Endothelial cell of umbilical vein (primary cell): ENCODE measurements around the gene IDI2.

ENCODE experiments used
- CTCF ChIP-seq, 2 donors: IDR thresholded peaks; 1 replicate in 1 of 2; 2 replicates in 1 of 2; pipeline ENCODE4 v1.5.1; 2011; ENCODE audit warnings: low read length in 2 of 2, mild to moderate bottlenecking in 2 of 2, moderate library complexity in 2 of 2, control low read depth in 1 of 2, inconsistent platforms in 1 of 2, low read depth in 1 of 2; ENCODE audit not compliant: insufficient read depth in 1 of 2; ENCODE audit errors: extremely low read depth in 1 of 2
- EZH2 ChIP-seq: IDR thresholded peaks from 2 replicates; pipeline ENCODE4 v1.6.1; 2012; ENCODE audit warnings: borderline replicate concordance, low read depth, mild to moderate bottlenecking, moderate library complexity, low read length, inconsistent platforms; ENCODE audit not compliant: severe bottlenecking
- POLR2A ChIP-seq: IDR thresholded peaks from 2 replicates; pipeline ENCODE4 v1.6.1; 2012; ENCODE audit warnings: low read depth, mild to moderate bottlenecking, control low read depth, low read length

DNA sequence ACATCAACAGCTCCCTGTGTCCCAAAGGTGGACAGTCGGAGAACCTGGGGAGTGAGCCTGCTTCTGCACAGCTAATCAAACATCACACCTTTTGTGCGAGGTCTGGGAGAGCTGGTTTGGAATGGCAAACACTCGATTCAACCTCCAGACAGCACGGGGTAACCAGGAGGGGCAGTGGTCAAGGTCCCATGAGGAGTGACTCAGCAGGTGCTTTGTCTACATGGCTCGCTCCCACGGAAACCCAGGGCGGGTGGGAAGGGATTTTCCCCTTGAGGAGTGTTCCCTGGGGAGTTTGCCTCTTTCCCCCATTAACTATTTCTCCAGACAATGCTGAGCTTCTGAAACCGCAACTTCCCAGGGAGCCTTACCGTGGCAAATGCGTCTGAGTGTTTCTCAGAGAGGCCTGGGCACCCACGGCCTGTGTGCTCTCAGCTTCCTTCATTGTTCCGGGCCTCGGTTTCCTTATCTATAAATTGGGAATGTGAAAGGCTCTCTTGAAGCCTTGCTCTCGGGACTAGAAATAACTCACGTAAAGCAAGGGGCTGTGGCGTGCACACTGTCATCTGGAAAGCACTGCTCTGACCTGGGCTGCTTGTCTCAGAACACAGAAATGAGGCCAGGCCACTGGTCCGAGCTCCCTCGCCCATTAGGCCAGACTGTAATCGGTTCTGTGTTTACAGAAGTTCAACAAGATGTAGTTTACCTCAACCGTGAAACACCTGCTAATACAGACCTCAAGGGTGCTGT lies 51.4 kb downstream of the IDI2 start:
- TF ChIP-seq POLR2A: no peak
- no peak for TF ChIP-seq EZH2
- no peak for TF ChIP-seq CTCF (IDR thresholded peaks at IDR 0.05; ENCODE audit: extremely low read depth in 1 of 2, insufficient read depth in 1 of 2, low read depth in 1 of 2, low read length in 2 of 2)
